IMR-90 (cell line): ENCODE data around the gene MLXIPL. TPM values are rescaled to one million over a fixed set of nuclear protein-coding genes. Genes with fewer than 3 reads are reported as not detected.

Source experiments
- ATAC-seq: fragments of 200-7000 bp; cut with Tn5 transposase; 2 replicates; pipeline ENCODE4 v1.9.1; 2020; ENCODE audit warnings: low read depth, mild to moderate bottlenecking, moderate library complexity
- BruUV-seq: library from RNA; stranded (reverse); fragments of 400-500 nt; replicated peaks from 2 replicates; lab custom pipeline; 2021; lab: Mats Ljungman, UMichigan
- CTCF ChIA-PET: fragments of 300-600 bp; formaldehyde crosslinking; extraction: SDS; loops from one replicate; lab custom pipeline; 2021; ENCODE audit warnings: antibody characterized with exemption; lab: Yijun Ruan, JAX
- POLR2A ChIA-PET: fragments of 300-600 bp; sonication (Branson Sonifier 250); formaldehyde crosslinking; loops from one replicate; lab custom pipeline; 2022; ENCODE audit warnings: antibody characterized with exemption; ENCODE audit not compliant: unreplicated experiment; lab: Charles Lee
- DNase-seq: peaks from one replicate; pipeline ENCODE4 v3.0.0; 2013
- H2AFZ ChIP-seq: replicated peaks from 2 replicates; pipeline ENCODE3; 2013; ENCODE audit warnings: low read length, mild to moderate bottlenecking; ENCODE audit not compliant: poor library complexity
- H2AK5ac ChIP-seq: 2 replicates; pipeline ENCODE4 v1.6.1; 2013; ENCODE audit warnings: low read depth, low read length, inconsistent platforms
- H2AK9ac ChIP-seq: replicated peaks from 2 replicates; pipeline ENCODE3; 2013; ENCODE audit warnings: mild to moderate bottlenecking, low read depth, low read length, moderate library complexity; ENCODE audit not compliant: poor library complexity
- H2BK120ac ChIP-seq: 2 replicates; pipeline ENCODE4 v1.6.1; 2013; ENCODE audit warnings: low read depth, low read length, inconsistent platforms
- H2BK15ac ChIP-seq: 3 replicates; pipeline ENCODE4 v1.6.1; 2013; ENCODE audit warnings: low read depth, low read length, inconsistent platforms
- H2BK20ac ChIP-seq: 2 replicates; pipeline ENCODE4 v1.6.1; 2013; ENCODE audit warnings: low read depth, mild to moderate bottlenecking, inconsistent platforms, low read length, moderate library complexity
- H2BK5ac ChIP-seq: 2 replicates; pipeline ENCODE4 v1.6.1; 2013; ENCODE audit warnings: mild to moderate bottlenecking, low read depth, low read length, inconsistent platforms; ENCODE audit not compliant: poor library complexity, severe bottlenecking
- H3K14ac ChIP-seq: replicated peaks from 2 replicates; pipeline ENCODE4 v1.6.1; 2013; ENCODE audit warnings: low read depth, low read length, inconsistent platforms
- H3K18ac ChIP-seq: 2 replicates; pipeline ENCODE4 v1.6.1; 2013; ENCODE audit warnings: low read depth, low read length, control low read depth
- H3K23ac ChIP-seq: 2 replicates; pipeline ENCODE4 v1.6.1; 2013; ENCODE audit warnings: low read depth, low read length, inconsistent platforms
- H3K27ac ChIP-seq: 2 replicates; pipeline ENCODE4 v1.5.1; 2013; ENCODE audit warnings: mild to moderate bottlenecking, control low read depth, low read length; ENCODE audit not compliant: insufficient read depth
- H3K27me3 ChIP-seq: 2 replicates; pipeline ENCODE4 v1.6.1; 2013; ENCODE audit warnings: low read length; ENCODE audit not compliant: control insufficient read depth, insufficient read depth
- H3K36me3 ChIP-seq: 2 replicates; pipeline ENCODE4 v1.6.1; 2013; ENCODE audit warnings: low read length, mixed read lengths; ENCODE audit not compliant: control insufficient read depth, insufficient read depth
- H3K4ac ChIP-seq: 2 replicates; pipeline ENCODE4 v1.6.1; 2013; ENCODE audit warnings: low read depth, low read length, inconsistent platforms
- H3K4me1 ChIP-seq: 2 replicates; pipeline ENCODE4 v1.6.1; 2013; ENCODE audit warnings: low read length, mixed read lengths; ENCODE audit not compliant: control insufficient read depth, insufficient read depth
- H3K4me2 ChIP-seq: 2 replicates; pipeline ENCODE4 v1.6.1; 2013; ENCODE audit warnings: low read depth, mild to moderate bottlenecking, control low read depth, low read length, moderate library complexity
- H3K4me3 ChIP-seq: 2 replicates; pipeline ENCODE4 v1.5.1; 2013; ENCODE audit warnings: low read depth, mild to moderate bottlenecking, control low read depth, low read length, moderate library complexity; ENCODE audit not compliant: insufficient read depth
- H3K56ac ChIP-seq: 2 replicates; pipeline ENCODE4 v1.6.1; 2013; ENCODE audit warnings: low read length, inconsistent platforms; ENCODE audit not compliant: insufficient read depth; ENCODE audit errors: extremely low read depth
- H3K79me1 ChIP-seq, 2 experiments: 2 replicates each; pipeline ENCODE4 v1.6.1; 2013; ENCODE audit warnings: low read length in 2 of 2, inconsistent platforms in 1 of 2, low read depth in 1 of 2
- H3K9ac ChIP-seq: 2 replicates; pipeline ENCODE4 v1.6.1; 2013; ENCODE audit warnings: low read depth, low read length, control low read depth
- H3K9me1 ChIP-seq: 2 replicates; pipeline ENCODE4 v1.6.1; 2013; ENCODE audit warnings: low read length, inconsistent platforms; ENCODE audit not compliant: insufficient read depth
- H3K9me3 ChIP-seq: 2 replicates; pipeline ENCODE4 v1.6.1; 2013; ENCODE audit warnings: low read length; ENCODE audit not compliant: control insufficient read depth, insufficient read depth
- H4K20me1 ChIP-seq: 2 replicates; pipeline ENCODE4 v1.6.1; 2013; ENCODE audit warnings: low read length, inconsistent platforms; ENCODE audit not compliant: insufficient read depth
- H4K5ac ChIP-seq: 2 replicates; pipeline ENCODE4 v1.6.1; 2013; ENCODE audit warnings: mild to moderate bottlenecking, low read depth, low read length, control low read depth
- H4K8ac ChIP-seq, 2 experiments: 2 replicates each; pipeline ENCODE4 v1.6.1; 2013; ENCODE audit warnings: low read depth in 2 of 2, low read length in 2 of 2, control low read depth in 1 of 2, inconsistent platforms in 1 of 2
- H4K91ac ChIP-seq: 2 replicates; pipeline ENCODE4 v1.6.1; 2013; ENCODE audit warnings: low read depth, low read length, inconsistent platforms; ENCODE audit not compliant: insufficient read depth
- BHLHE40 ChIP-seq: fragments of 150-350 bp; IDR thresholded peaks from 2 replicates; pipeline ENCODE4 v1.6.1; 2016; ENCODE audit warnings: mild to moderate bottlenecking, low read depth, low read length
- CEBPB ChIP-seq: IDR thresholded peaks from 2 replicates; pipeline ENCODE4 v1.6.1; 2012; ENCODE audit warnings: low read depth, low read length, improper control_type of control experiment
- CHD1 ChIP-seq: IDR thresholded peaks from 2 replicates; pipeline ENCODE4 v1.6.1; 2012; ENCODE audit warnings: low read depth, low read length, improper control_type of control experiment
- FOS ChIP-seq: fragments of 150-350 bp; IDR thresholded peaks from 2 replicates; pipeline ENCODE4 v1.6.1; 2016; ENCODE audit warnings: low read depth, low read length
- MAFK ChIP-seq: IDR thresholded peaks from 2 replicates; pipeline ENCODE4 v1.6.1; 2012; ENCODE audit warnings: low read depth, low read length, improper control_type of control experiment
- MAZ ChIP-seq: IDR thresholded peaks from 2 replicates; pipeline ENCODE4 v1.6.1; 2012; ENCODE audit warnings: low read depth, mild to moderate bottlenecking, low read length, improper control_type of control experiment, moderate library complexity, borderline replicate concordance
- NFE2L2 ChIP-seq: fragments of 150-350 bp; IDR thresholded peaks from 2 replicates; pipeline ENCODE4 v1.6.1; 2016; ENCODE audit warnings: low read depth, mild to moderate bottlenecking, low read length
- POLR2A ChIP-seq: IDR thresholded peaks from 2 replicates; pipeline ENCODE4 v1.6.1; 2012; ENCODE audit warnings: mild to moderate bottlenecking, low read depth, low read length
- SMC3 ChIP-seq: fragments of 150-350 bp; IDR thresholded peaks from 2 replicates; pipeline ENCODE4 v1.6.1; 2016; ENCODE audit warnings: low read depth, mild to moderate bottlenecking, antibody characterized with exemption, low read length, moderate library complexity
- USF2 ChIP-seq: fragments of 150-350 bp; IDR thresholded peaks from 2 replicates; pipeline ENCODE4 v1.6.1; 2017; ENCODE audit warnings: mild to moderate bottlenecking, antibody characterized with exemption, low read length, low read depth
- WGBS, 2 experiments: methylation state at CpG; one replicate each; pipeline versions ENCODE4 v1.1.5 to v1.1.7; 2013; ENCODE audit warnings: missing lambda C conversion rate in 2 of 2; ENCODE audit not compliant: insufficient read length in 1 of 2; ENCODE audit errors: extremely low coverage in 2 of 2; 5-methylcytosine and 5-hydroxymethylcytosine counted together
- dilution Hi-C: fragments of 300-500 bp; cut with HindIII; formaldehyde crosslinking; loops from one replicate; pipeline ENCODE4 v1.14.3; 2018; ENCODE audit warnings: low sequenced_read_pairs; ENCODE audit not compliant: unreplicated experiment
- in situ Hi-C: fragments of 300-500 bp; cut with MboI; formaldehyde crosslinking; loops from 3 replicates; pipeline ENCODE4 v1.14.3; 2019; ENCODE audit warnings: low sequenced_read_pairs, inconsistent platforms, mixed read lengths
- intact Hi-C: fragments of 100-400 bp; cut with micrococcal nuclease; formaldehyde crosslinking; loops from 2 replicates; pipeline ENCODE4 v1.10.0; 2022
- polyA plus RNA-seq, 3 experiments: library from polyadenylated mRNA; depleted of rRNA; stranded (reverse); fragments of >200 nt; gene quantifications; 2 replicates each; pipeline ENCODE4 v1.2.3, GENCODE V29; 2012; ENCODE audit warnings: low replicate concordance in 1 of 3
- total RNA-seq: library from RNA; depleted of rRNA; stranded (reverse); fragments of >200 nt; gene quantifications from 2 replicates; pipeline ENCODE4 v1.2.3, GENCODE V29; 2012
- TF ChIP-seq, protein P1 (sequence below): conservative IDR thresholded peaks from 2 replicates; pipeline ENCODE4 v1.5.1; 2012; ENCODE audit warnings: mild to moderate bottlenecking, low read depth, low read length, improper control_type of control experiment

MLXIPL gene
- total and polyA plus RNA-seq, 2 of the 4 experiments (the other 2 are of a cell fraction), result not detected

GRCh38 chr7:73602721-73603651 is 21.3 kb downstream of the MLXIPL start (continued):
- no peak for TF ChIP-seq USF2
- no peak for TF ChIP-seq BHLHE40

- in situ Hi-C loops, result no loop called here
- no peak for TF ChIP-seq MAZ
- TF ChIP-seq POLR2A, result no peak
- TF ChIP-seq SMC3, result no peak
- TF ChIP-seq, protein P1, sequence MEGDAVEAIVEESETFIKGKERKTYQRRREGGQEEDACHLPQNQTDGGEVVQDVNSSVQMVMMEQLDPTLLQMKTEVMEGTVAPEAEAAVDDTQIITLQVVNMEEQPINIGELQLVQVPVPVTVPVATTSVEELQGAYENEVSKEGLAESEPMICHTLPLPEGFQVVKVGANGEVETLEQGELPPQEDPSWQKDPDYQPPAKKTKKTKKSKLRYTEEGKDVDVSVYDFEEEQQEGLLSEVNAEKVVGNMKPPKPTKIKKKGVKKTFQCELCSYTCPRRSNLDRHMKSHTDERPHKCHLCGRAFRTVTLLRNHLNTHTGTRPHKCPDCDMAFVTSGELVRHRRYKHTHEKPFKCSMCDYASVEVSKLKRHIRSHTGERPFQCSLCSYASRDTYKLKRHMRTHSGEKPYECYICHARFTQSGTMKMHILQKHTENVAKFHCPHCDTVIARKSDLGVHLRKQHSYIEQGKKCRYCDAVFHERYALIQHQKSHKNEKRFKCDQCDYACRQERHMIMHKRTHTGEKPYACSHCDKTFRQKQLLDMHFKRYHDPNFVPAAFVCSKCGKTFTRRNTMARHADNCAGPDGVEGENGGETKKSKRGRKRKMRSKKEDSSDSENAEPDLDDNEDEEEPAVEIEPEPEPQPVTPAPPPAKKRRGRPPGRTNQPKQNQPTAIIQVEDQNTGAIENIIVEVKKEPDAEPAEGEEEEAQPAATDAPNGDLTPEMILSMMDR, result no peak
- TF ChIP-seq NFE2L2, result no peak
- TF ChIP-seq FOS, result no peak
- no peak for TF ChIP-seq CEBPB
- TF ChIP-seq USF2, result no peak
- TF ChIP-seq MAFK, result no peak
- TF ChIP-seq CHD1, result no peak
Measured at GRCh38 chr7:73599916-73600315, 24.4 kb downstream of the MLXIPL start.

More at GRCh38 chr7:73599916-73600315, 24.4 kb downstream of the MLXIPL start:
- Histone ChIP-seq H3K36me3 (no peaks in the 10 kb centered on the region), H3K4ac (no peak overlapping the region), H3K9me3 (no peaks in the 10 kb centered on the region), H3K4me2 (no peak overlapping the region), H2BK20ac (no peak overlapping the region), H2BK120ac (no peak overlapping the region), H4K20me1 (no peaks in the 10 kb centered on the region), H2BK5ac (no peak overlapping the region), H3K56ac (no peak overlapping the region), H3K27me3 (peaks cover 29% of the 10 kb centered on the region), H4K91ac (no peak overlapping the region), H2BK15ac (no peak overlapping the region), H3K14ac (no peak overlapping the region), H2AK9ac (no peak overlapping the region), H3K27ac (no peak overlapping the region), H3K4me1 (no peaks in the 10 kb centered on the region), H3K18ac (no peak overlapping the region), H2AFZ (no peak overlapping the region), H4K8ac (no peak overlapping the region), H2AK5ac (no peak overlapping the region), H3K9me1 (no peaks in the 10 kb centered on the region), H3K23ac (no peak overlapping the region), H3K9ac (no peak overlapping the region), H4K5ac (no peak overlapping the region), H3K79me1 (no peaks in the 10 kb centered on the region), H3K4me3 (no peak overlapping the region)
- CTCF ChIA-PET, result no interaction called here
- ATAC-seq (no peak), DNase-seq (no peak)
- dilution Hi-C loops, result no loop called here
- 90% methylated on average over 2 of the region's 7 CpGs; no CpG with 5 or more reads in 1 of the 2 experiments for WGBS, 2 experiments
- POLR2A ChIA-PET, result no interaction called here
- no TSS peak for BruUV-seq
- intact Hi-C loops, result no loop called here
